Astrocyte (in vitro differentiated cells and primary cell): ENCODE data around the gene ZNF618.

ENCODE experiments used
- EZH2 ChIP-seq: IDR thresholded peaks from 2 replicates; pipeline ENCODE4 v1.6.1; 2012; ENCODE audit warnings: mild to moderate bottlenecking, low read length, inconsistent platforms; ENCODE audit not compliant: insufficient read depth
- TF ChIP-seq, protein P1 (sequence below): IDR thresholded peaks from 2 replicates; pipeline ENCODE4 v1.5.1; 2011; ENCODE audit warnings: low read depth, mild to moderate bottlenecking, inconsistent platforms, low read length, moderate library complexity; ENCODE audit not compliant: insufficient read depth

DNA sequence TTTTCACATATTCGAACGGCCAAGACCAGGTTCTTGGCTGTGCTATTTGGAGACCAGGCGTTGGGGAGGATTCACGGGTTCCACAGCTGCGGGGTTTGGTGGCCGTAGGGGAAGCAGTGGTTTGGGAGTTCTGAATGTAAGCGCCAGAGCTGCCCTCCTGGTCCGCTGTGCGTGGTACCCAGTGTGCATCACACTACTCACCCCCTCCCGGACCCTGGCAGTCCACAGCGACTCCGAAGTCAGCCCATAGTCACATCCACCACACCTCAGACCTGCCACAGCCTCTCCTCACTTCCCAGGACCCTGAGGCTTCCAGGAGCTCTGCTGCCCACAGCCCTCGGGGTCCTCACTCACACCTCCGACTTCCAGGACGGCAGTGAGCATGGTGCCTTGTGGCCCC, 175.2 kb downstream of the ZNF618 start:
- TF ChIP-seq, protein P1, sequence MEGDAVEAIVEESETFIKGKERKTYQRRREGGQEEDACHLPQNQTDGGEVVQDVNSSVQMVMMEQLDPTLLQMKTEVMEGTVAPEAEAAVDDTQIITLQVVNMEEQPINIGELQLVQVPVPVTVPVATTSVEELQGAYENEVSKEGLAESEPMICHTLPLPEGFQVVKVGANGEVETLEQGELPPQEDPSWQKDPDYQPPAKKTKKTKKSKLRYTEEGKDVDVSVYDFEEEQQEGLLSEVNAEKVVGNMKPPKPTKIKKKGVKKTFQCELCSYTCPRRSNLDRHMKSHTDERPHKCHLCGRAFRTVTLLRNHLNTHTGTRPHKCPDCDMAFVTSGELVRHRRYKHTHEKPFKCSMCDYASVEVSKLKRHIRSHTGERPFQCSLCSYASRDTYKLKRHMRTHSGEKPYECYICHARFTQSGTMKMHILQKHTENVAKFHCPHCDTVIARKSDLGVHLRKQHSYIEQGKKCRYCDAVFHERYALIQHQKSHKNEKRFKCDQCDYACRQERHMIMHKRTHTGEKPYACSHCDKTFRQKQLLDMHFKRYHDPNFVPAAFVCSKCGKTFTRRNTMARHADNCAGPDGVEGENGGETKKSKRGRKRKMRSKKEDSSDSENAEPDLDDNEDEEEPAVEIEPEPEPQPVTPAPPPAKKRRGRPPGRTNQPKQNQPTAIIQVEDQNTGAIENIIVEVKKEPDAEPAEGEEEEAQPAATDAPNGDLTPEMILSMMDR = no peak
- TF ChIP-seq EZH2 = no peak
